OCI-LY3 (cell line): ENCODE data around the gene RETREG1.

ENCODE experiments used
- EZH2phosphoT487 ChIP-seq: fragments of 200-600 bp; shearing (Covaris generic); IDR thresholded peaks from 2 replicates; pipeline ENCODE4 v1.6.1; 2018; ENCODE audit warnings: antibody characterized with exemption, mixed run types, low read depth
- TF ChIP-seq, protein P1 (sequence below): fragments of 200-600, 300-600 bp; sonication (generic); IDR thresholded peaks from 2 replicates; pipeline ENCODE4 v1.5.1; 2014; ENCODE audit warnings: antibody characterized with exemption, low read length, low read depth

GRCh38 chr5:16528382-16529110, 88.3 kb downstream of the RETREG1 start:
- TF ChIP-seq, protein P1, sequence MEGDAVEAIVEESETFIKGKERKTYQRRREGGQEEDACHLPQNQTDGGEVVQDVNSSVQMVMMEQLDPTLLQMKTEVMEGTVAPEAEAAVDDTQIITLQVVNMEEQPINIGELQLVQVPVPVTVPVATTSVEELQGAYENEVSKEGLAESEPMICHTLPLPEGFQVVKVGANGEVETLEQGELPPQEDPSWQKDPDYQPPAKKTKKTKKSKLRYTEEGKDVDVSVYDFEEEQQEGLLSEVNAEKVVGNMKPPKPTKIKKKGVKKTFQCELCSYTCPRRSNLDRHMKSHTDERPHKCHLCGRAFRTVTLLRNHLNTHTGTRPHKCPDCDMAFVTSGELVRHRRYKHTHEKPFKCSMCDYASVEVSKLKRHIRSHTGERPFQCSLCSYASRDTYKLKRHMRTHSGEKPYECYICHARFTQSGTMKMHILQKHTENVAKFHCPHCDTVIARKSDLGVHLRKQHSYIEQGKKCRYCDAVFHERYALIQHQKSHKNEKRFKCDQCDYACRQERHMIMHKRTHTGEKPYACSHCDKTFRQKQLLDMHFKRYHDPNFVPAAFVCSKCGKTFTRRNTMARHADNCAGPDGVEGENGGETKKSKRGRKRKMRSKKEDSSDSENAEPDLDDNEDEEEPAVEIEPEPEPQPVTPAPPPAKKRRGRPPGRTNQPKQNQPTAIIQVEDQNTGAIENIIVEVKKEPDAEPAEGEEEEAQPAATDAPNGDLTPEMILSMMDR: no peak
- TF ChIP-seq EZH2phosphoT487: no peak
